Nephron progenitor cell (in vitro differentiated cells): Measurements from ENCODE around the gene ATG2B.

Source experiments
- DNase-seq: peaks from one replicate; pipeline ENCODE4 v3.0.0; 2021
- H3K27ac Mint-ChIP-seq: 2 replicates; pipeline ENCODE4 v1.8.0; 2021; ENCODE audit warnings: mild to moderate bottlenecking, moderate library complexity, mixed read lengths
- H3K27me3 Mint-ChIP-seq: 2 replicates; pipeline ENCODE4 v1.8.0; 2021; ENCODE audit warnings: mild to moderate bottlenecking, low read depth, mixed read lengths; ENCODE audit not compliant: poor library complexity
- H3K36me3 Mint-ChIP-seq: 2 replicates; pipeline ENCODE4 v1.8.0; 2021; ENCODE audit warnings: low read depth, mixed read lengths
- H3K4me1 Mint-ChIP-seq: 2 replicates; pipeline ENCODE4 v1.8.0; 2021; ENCODE audit warnings: mixed read lengths
- H3K4me3 Mint-ChIP-seq: 2 replicates; pipeline ENCODE4 v1.8.0; 2021; ENCODE audit warnings: mild to moderate bottlenecking, moderate library complexity, mixed read lengths
- H3K9me3 Mint-ChIP-seq: 2 replicates; pipeline ENCODE4 v1.8.0; 2021; ENCODE audit warnings: mild to moderate bottlenecking, moderate library complexity, mixed read lengths
- CTCF ChIP-seq: fragments of 200-600 bp; sonication (generic); IDR thresholded peaks from 2 replicates; pipeline ENCODE4 v1.5.0; 2021; ENCODE audit warnings: antibody characterized with exemption

ATG2B gene

GRCh38 chr14:96254687-96255086 lies 108.5 kb downstream of the ATG2B start:
- Mint-ChIP-seq H3K36me3 (no peaks in the 10 kb centered on the region), H3K27ac (no peak overlapping the region), H3K4me1 (peaks cover 5% of the 10 kb centered on the region), H3K9me3 (peaks cover 7% of the 10 kb centered on the region), H3K4me3 (no peak overlapping the region), H3K27me3 (peaks cover 31% of the 10 kb centered on the region)
- TF ChIP-seq CTCF: no peak
- DNase-seq: no peak

GRCh38 chr14:96252999-96253539 lies 110.1 kb downstream of the ATG2B start:
- Mint-ChIP-seq H3K4me3 (no peak overlapping the region), H3K27ac (no peak overlapping the region), H3K27me3 (peaks cover 27% of the 10 kb centered on the region), H3K9me3 (peaks cover 3% of the 10 kb centered on the region), H3K36me3 (no peaks in the 10 kb centered on the region), H3K4me1 (peaks cover 5% of the 10 kb centered on the region)
- no peak for DNase-seq
- no peak for TF ChIP-seq CTCF

- peaks cover 5% of the 10 kb centered on the region for H3K4me1 Mint-ChIP-seq
- peaks cover 3% of the 10 kb centered on the region for H3K9me3 Mint-ChIP-seq
- H3K4me3 Mint-ChIP-seq: no peak overlapping the region
- H3K27me3 Mint-ChIP-seq: peaks cover 24% of the 10 kb centered on the region
- DNase-seq: no peak
- H3K36me3 Mint-ChIP-seq: no peaks in the 10 kb centered on the region
- no peak for TF ChIP-seq CTCF
- no peak overlapping the region for H3K27ac Mint-ChIP-seq
Observed at GRCh38 chr14:96252323-96252998, 110.7 kb downstream of the ATG2B start.

- Mint-ChIP-seq H3K4me1 (peaks cover 5% of the 10 kb centered on the region), H3K9me3 (no peaks in the 10 kb centered on the region), H3K27me3 (peaks cover 16% of the 10 kb centered on the region), H3K27ac (no peak overlapping the region), H3K4me3 (no peak overlapping the region), H3K36me3 (no peaks in the 10 kb centered on the region)
- TF ChIP-seq CTCF: no peak
- DNase-seq: no peak
Observed at GRCh38 chr14:96251656-96252155, 111.4 kb downstream of the ATG2B start.

- Mint-ChIP-seq H3K27ac (no peak overlapping the region), H3K9me3 (peaks cover 4% of the 10 kb centered on the region), H3K4me1 (peaks cover 14% of the 10 kb centered on the region), H3K4me3 (no peak overlapping the region), H3K36me3 (no peaks in the 10 kb centered on the region), H3K27me3 (peaks cover 12% of the 10 kb centered on the region)
- no peak for DNase-seq
- no peak for TF ChIP-seq CTCF
Observed at GRCh38 chr14:96250485-96250884, 112.7 kb downstream of the ATG2B start.

- Mint-ChIP-seq H3K9me3 (peaks cover 4% of the 10 kb centered on the region), H3K4me3 (no peak overlapping the region), H3K27me3 (peaks cover 16% of the 10 kb centered on the region), H3K4me1 (peaks cover 14% of the 10 kb centered on the region), H3K27ac (no peak overlapping the region), H3K36me3 (no peaks in the 10 kb centered on the region)
- DNase-seq: no peak
- TF ChIP-seq CTCF: no peak
Observed at GRCh38 chr14:96249029-96249428, 114.1 kb downstream of the ATG2B start.
